Activated CD8-positive, alpha-beta memory T cell treated with anti-CD3 and anti-CD28 coated beads, Interleukin-2, amount 10 ng/mL, durations not matched to agents 7 days and 5 days (primary cell): ENCODE data around the gene FILIP1L. TPM values are rescaled to one million over a fixed set of nuclear protein-coding genes. Genes with fewer than 3 reads are reported as not detected.

Source experiments
- ATAC-seq: fragments of 150-1000 bp; cut with Tn5 transposase; one replicate; pipeline ENCODE4 v1.10.0; 2021; ENCODE audit warnings: moderate library complexity
- CTCF ChIA-PET: fragments of 350-600 bp; sonication (Branson Sonifier 250); formaldehyde crosslinking; loops from one replicate; lab custom pipeline; 2021; ENCODE audit warnings: antibody characterized with exemption; lab: Charles Lee
- DNase-seq: peaks from one replicate; pipeline ENCODE4 v3.0.0-alpha.2; 2020
- H3K27ac Mint-ChIP-seq: one replicate; pipeline ENCODE4 v1.8.0; 2021; ENCODE audit warnings: mild to moderate bottlenecking, mixed read lengths
- H3K27me3 Mint-ChIP-seq: one replicate; pipeline ENCODE4 v1.8.0; 2021; ENCODE audit warnings: mixed read lengths
- H3K36me3 Mint-ChIP-seq: one replicate; pipeline ENCODE4 v1.8.0; 2021; ENCODE audit warnings: mild to moderate bottlenecking, mixed read lengths
- H3K4me1 Mint-ChIP-seq: one replicate; pipeline ENCODE4 v1.8.0; 2021; ENCODE audit warnings: mixed read lengths
- H3K4me3 Mint-ChIP-seq: one replicate; pipeline ENCODE4 v1.8.0; 2021; ENCODE audit warnings: mild to moderate bottlenecking, moderate library complexity, mixed read lengths
- H3K9me3 Mint-ChIP-seq: one replicate; pipeline ENCODE4 v1.8.0; 2022; ENCODE audit warnings: low read depth, mixed read lengths
- total RNA-seq, 2 experiments: library from RNA; stranded (reverse); gene quantifications; one replicate each; pipeline ENCODE4 v1.2.3, GENCODE V29; 2021

The FILIP1L gene
- total RNA-seq, 2 experiments from 2014 or later = 2.4 to 15.5 TPM

- H3K9me3 Mint-ChIP-seq = no peaks in the 10 kb centered on the region
- CTCF ChIA-PET = interaction anchor here (1.0 kb wide), 1 partner anchor 125 kb away, joined by 3 read pairs; no protein-coding TSS in a partner anchor
- H3K4me3 Mint-ChIP-seq = no peak overlapping the region
- H3K27me3 Mint-ChIP-seq = no peaks in the 10 kb centered on the region
- DNase-seq = no peak
- no peak overlapping the region for H3K27ac Mint-ChIP-seq
- peaks cover 7% of the 10 kb centered on the region for H3K4me1 Mint-ChIP-seq
- no peaks in the 10 kb centered on the region for H3K36me3 Mint-ChIP-seq
- ATAC-seq = no peak
Measured at GRCh38 chr3:99957151-99957796, 157.0 kb downstream of the FILIP1L start.

GRCh38 chr3:99955773-99956562, 158.3 kb downstream of the FILIP1L start:
- Mint-ChIP-seq H3K4me1 (peaks cover 4% of the 10 kb centered on the region), H3K4me3 (no peak overlapping the region), H3K9me3 (no peaks in the 10 kb centered on the region), H3K36me3 (no peaks in the 10 kb centered on the region), H3K27ac (no peak overlapping the region), H3K27me3 (no peaks in the 10 kb centered on the region)
- CTCF ChIA-PET = no interaction called here
- no peak for DNase-seq
- ATAC-seq = no peak

GRCh38 chr3:99954914-99955644, 159.2 kb downstream of the FILIP1L start:
- CTCF ChIA-PET = no interaction called here
- no peak overlapping the region for H3K27ac Mint-ChIP-seq
- H3K9me3 Mint-ChIP-seq = no peaks in the 10 kb centered on the region
- H3K36me3 Mint-ChIP-seq = no peaks in the 10 kb centered on the region
- DNase-seq (no peak), ATAC-seq (no peak)
- no peak overlapping the region for H3K4me3 Mint-ChIP-seq
- peaks cover 7% of the 10 kb centered on the region for H3K4me1 Mint-ChIP-seq
- H3K27me3 Mint-ChIP-seq = no peaks in the 10 kb centered on the region

- Mint-ChIP-seq H3K36me3 (no peaks in the 10 kb centered on the region), H3K27me3 (no peaks in the 10 kb centered on the region), H3K4me3 (no peak overlapping the region), H3K27ac (no peak overlapping the region), H3K9me3 (no peaks in the 10 kb centered on the region), H3K4me1 (peaks cover 7% of the 10 kb centered on the region)
- ATAC-seq (no peak), DNase-seq (no peak)
- CTCF ChIA-PET = no interaction called here
Measured at GRCh38 chr3:99953596-99953995, 160.7 kb downstream of the FILIP1L start.

GRCh38 chr3:99952306-99952705, 162.0 kb downstream of the FILIP1L start:
- Mint-ChIP-seq H3K27me3 (no peaks in the 10 kb centered on the region), H3K4me1 (peaks cover 7% of the 10 kb centered on the region), H3K27ac (no peak overlapping the region), H3K4me3 (no peak overlapping the region), H3K9me3 (no peaks in the 10 kb centered on the region), H3K36me3 (no peaks in the 10 kb centered on the region)
- DNase-seq (no peak), ATAC-seq (no peak)
- CTCF ChIA-PET = no interaction called here

GRCh38 chr3:99951701-99952100, 162.6 kb downstream of the FILIP1L start:
- DNase-seq = no peak
- Mint-ChIP-seq H3K27ac (no peak overlapping the region), H3K4me3 (no peak overlapping the region), H3K9me3 (no peaks in the 10 kb centered on the region), H3K27me3 (no peaks in the 10 kb centered on the region), H3K4me1 (peaks cover 7% of the 10 kb centered on the region), H3K36me3 (no peaks in the 10 kb centered on the region)
- ATAC-seq = no peak
- CTCF ChIA-PET = no interaction called here

GRCh38 chr3:99950921-99951320, 163.4 kb downstream of the FILIP1L start:
- ATAC-seq (no peak), DNase-seq (no peak)
- no peaks in the 10 kb centered on the region for H3K36me3 Mint-ChIP-seq
- peaks cover 7% of the 10 kb centered on the region for H3K4me1 Mint-ChIP-seq
- H3K4me3 Mint-ChIP-seq = no peak overlapping the region
- no peaks in the 10 kb centered on the region for H3K27me3 Mint-ChIP-seq
- no peak overlapping the region for H3K27ac Mint-ChIP-seq
- CTCF ChIA-PET = no interaction called here
- no peaks in the 10 kb centered on the region for H3K9me3 Mint-ChIP-seq

- H3K9me3 Mint-ChIP-seq = no peaks in the 10 kb centered on the region
- H3K27ac Mint-ChIP-seq = no peak overlapping the region
- peaks cover 7% of the 10 kb centered on the region for H3K4me1 Mint-ChIP-seq
- H3K36me3 Mint-ChIP-seq = no peaks in the 10 kb centered on the region
- ATAC-seq = no peak
- H3K4me3 Mint-ChIP-seq = no peak overlapping the region
- no peaks in the 10 kb centered on the region for H3K27me3 Mint-ChIP-seq
- CTCF ChIA-PET = no interaction called here
- DNase-seq = no peak
Measured at GRCh38 chr3:99949956-99950670, 164.2 kb downstream of the FILIP1L start.

GRCh38 chr3:99948467-99949089, 165.7 kb downstream of the FILIP1L start:
- no peak for DNase-seq
- CTCF ChIA-PET = no interaction called here
- Mint-ChIP-seq H3K27me3 (no peaks in the 10 kb centered on the region), H3K27ac (no peak overlapping the region), H3K36me3 (no peaks in the 10 kb centered on the region), H3K9me3 (no peaks in the 10 kb centered on the region), H3K4me3 (no peak overlapping the region), H3K4me1 (peaks cover 12% of the 10 kb centered on the region)
- ATAC-seq = no peak

GRCh38 chr3:99947356-99947755, 166.9 kb downstream of the FILIP1L start:
- H3K9me3 Mint-ChIP-seq = no peaks in the 10 kb centered on the region
- no peak for DNase-seq
- CTCF ChIA-PET = no interaction called here

GRCh38 chr3:99945328-99945995, 168.8 kb downstream of the FILIP1L start:
- Mint-ChIP-seq H3K4me3 (no peak overlapping the region), H3K27ac (no peak overlapping the region), H3K9me3 (no peaks in the 10 kb centered on the region), H3K27me3 (no peaks in the 10 kb centered on the region), H3K4me1 (peaks cover 9% of the 10 kb centered on the region), H3K36me3 (no peaks in the 10 kb centered on the region)
- CTCF ChIA-PET = no interaction called here
- DNase-seq = no peak
- no peak for ATAC-seq

More at GRCh38 chr3:99947356-99947755, 166.9 kb downstream of the FILIP1L start:
- H3K27me3 Mint-ChIP-seq = no peaks in the 10 kb centered on the region
- H3K4me3 Mint-ChIP-seq = no peak overlapping the region
- peaks cover 11% of the 10 kb centered on the region for H3K4me1 Mint-ChIP-seq
- H3K27ac Mint-ChIP-seq = no peak overlapping the region
- no peaks in the 10 kb centered on the region for H3K36me3 Mint-ChIP-seq
- ATAC-seq = no peak

- no peak for DNase-seq
- Mint-ChIP-seq H3K36me3 (no peaks in the 10 kb centered on the region), H3K4me1 (peaks cover 15% of the 10 kb centered on the region), H3K9me3 (no peaks in the 10 kb centered on the region), H3K4me3 (no peak overlapping the region), H3K27me3 (no peaks in the 10 kb centered on the region), H3K27ac (no peak overlapping the region)
- CTCF ChIA-PET = interaction anchor here (0.9 kb wide), 1 partner anchor 65 kb away, joined by 3 read pairs; no protein-coding TSS in a partner anchor
- ATAC-seq = no peak
Measured at GRCh38 chr3:99943931-99944761, 170.2 kb downstream of the FILIP1L start.
